Lower leg skin (tissue), 3 donors: ENCODE results near the gene CRTC3.

Source experiments
- POLR2A ChIP-seq, 2 donors: fragments of 450-650 bp; IDR thresholded peaks; one replicate each; pipeline ENCODE4 v1.6.1; 2016 to 2017; ENCODE audit warnings: antibody characterized with exemption in 2 of 2, mild to moderate bottlenecking in 1 of 2, moderate library complexity in 1 of 2
- TF ChIP-seq, protein P1 (sequence below), 3 donors: fragments of 450-650 bp; IDR thresholded peaks; one replicate each; pipeline ENCODE4 v1.5.1; 2016; ENCODE audit warnings: antibody characterized with exemption in 3 of 3, mild to moderate bottlenecking in 3 of 3, moderate library complexity in 2 of 3

DNA sequence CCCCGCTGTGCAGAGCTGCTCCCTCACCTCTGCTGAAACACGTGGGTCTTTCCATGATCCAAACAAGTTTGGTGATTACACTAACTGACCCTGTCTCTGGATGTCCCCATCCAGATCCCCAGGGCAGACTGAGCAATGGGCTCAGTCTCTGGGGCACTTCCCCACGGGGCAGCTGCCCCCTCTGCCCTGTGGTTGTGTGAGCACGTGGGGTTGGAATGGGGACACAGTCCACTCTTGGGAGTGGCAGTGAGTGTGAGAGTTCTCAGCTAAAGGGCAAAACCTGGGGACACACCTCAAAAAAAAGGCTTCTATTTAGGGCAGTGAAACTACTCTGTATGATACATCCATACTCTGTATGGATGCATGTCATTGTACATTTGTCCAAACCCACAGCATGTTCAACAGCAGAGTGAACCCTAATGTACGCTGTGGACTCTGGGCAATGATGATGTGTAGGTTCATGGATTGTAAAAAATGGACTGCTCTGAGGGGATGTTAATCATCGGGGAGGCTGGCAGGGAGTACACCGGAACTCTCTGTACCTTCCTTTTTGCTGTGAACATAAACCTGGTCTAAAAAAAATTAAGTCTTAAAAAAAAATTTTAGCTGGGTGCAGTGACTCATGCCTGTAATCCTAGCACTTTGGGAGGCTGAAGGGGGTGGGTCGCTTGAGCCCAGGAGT lies 137.5 kb downstream of the CRTC3 start:
- TF ChIP-seq POLR2A (IDR thresholded peaks at IDR 0.05) = no peak
- TF ChIP-seq, protein P1, sequence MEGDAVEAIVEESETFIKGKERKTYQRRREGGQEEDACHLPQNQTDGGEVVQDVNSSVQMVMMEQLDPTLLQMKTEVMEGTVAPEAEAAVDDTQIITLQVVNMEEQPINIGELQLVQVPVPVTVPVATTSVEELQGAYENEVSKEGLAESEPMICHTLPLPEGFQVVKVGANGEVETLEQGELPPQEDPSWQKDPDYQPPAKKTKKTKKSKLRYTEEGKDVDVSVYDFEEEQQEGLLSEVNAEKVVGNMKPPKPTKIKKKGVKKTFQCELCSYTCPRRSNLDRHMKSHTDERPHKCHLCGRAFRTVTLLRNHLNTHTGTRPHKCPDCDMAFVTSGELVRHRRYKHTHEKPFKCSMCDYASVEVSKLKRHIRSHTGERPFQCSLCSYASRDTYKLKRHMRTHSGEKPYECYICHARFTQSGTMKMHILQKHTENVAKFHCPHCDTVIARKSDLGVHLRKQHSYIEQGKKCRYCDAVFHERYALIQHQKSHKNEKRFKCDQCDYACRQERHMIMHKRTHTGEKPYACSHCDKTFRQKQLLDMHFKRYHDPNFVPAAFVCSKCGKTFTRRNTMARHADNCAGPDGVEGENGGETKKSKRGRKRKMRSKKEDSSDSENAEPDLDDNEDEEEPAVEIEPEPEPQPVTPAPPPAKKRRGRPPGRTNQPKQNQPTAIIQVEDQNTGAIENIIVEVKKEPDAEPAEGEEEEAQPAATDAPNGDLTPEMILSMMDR (IDR thresholded peaks at IDR 0.05) = no peak
